Endothelial cell of umbilical vein (primary cell): Measurements from ENCODE around the gene GRAMD4. TPM values are rescaled to one million over a fixed set of nuclear protein-coding genes. Genes with fewer than 3 reads are reported as not detected.

ENCODE experiments used
- BruUV-seq: library from RNA; stranded (reverse); fragments of 400-500 nt; replicated peaks from 2 replicates; lab custom pipeline; 2021; lab: Mats Ljungman, UMichigan
- CTCF ChIA-PET: fragments of 300-600, 350-600 bp; sonication (Branson Sonifier 250); formaldehyde crosslinking; loops from one replicate; lab custom pipeline; 2021; ENCODE audit warnings: antibody characterized with exemption, inconsistent platforms; lab: Charles Lee
- POLR2A ChIA-PET: fragments of 300-600, 350-600 bp; sonication (Branson Sonifier 250); formaldehyde crosslinking; loops from one replicate; lab custom pipeline; 2021; ENCODE audit warnings: antibody characterized with exemption, inconsistent platforms; lab: Charles Lee
- DNase-seq: peaks from one replicate; pipeline ENCODE4 v3.0.0-alpha.2; 2011; ENCODE audit warnings: low read depth, low spot score
- FAIRE-seq: peaks from 2 replicates; lab custom pipeline; 2011; peaks lifted over from hg19 to GRCh38; lab: Jason Lieb, UNC
- H2AFZ ChIP-seq: 2 replicates; pipeline ENCODE4 v1.6.0; 2012; ENCODE audit warnings: low read depth, low read length, control low read depth, inconsistent platforms
- H3K27ac ChIP-seq: 2 replicates; pipeline ENCODE4 v1.5.1; 2011; ENCODE audit warnings: low read depth, mild to moderate bottlenecking, control low read depth, low read length, moderate library complexity; ENCODE audit not compliant: insufficient read depth
- H3K27me3 ChIP-seq, 2 experiments: 2 replicates each; pipeline versions ENCODE4 v1.6.0 to v1.6.1; 2011; ENCODE audit warnings: low read length in 2 of 2, mixed read lengths in 1 of 2; ENCODE audit not compliant: control insufficient read depth in 2 of 2, insufficient read depth in 2 of 2
- H3K36me3 ChIP-seq, 2 experiments: 2 replicates in 1 of 2; 3 replicates in 1 of 2; pipeline ENCODE4 v1.5.1; 2011; ENCODE audit warnings: low read length in 2 of 2, mild to moderate bottlenecking in 1 of 2, moderate library complexity in 1 of 2; ENCODE audit not compliant: control insufficient read depth in 2 of 2, insufficient read depth in 2 of 2; ENCODE audit errors: extremely low read depth in 1 of 2
- H3K4me1 ChIP-seq: 3 replicates; pipeline ENCODE4 v1.5.1; 2011; ENCODE audit warnings: mild to moderate bottlenecking, low read length; ENCODE audit not compliant: control insufficient read depth, insufficient read depth; ENCODE audit errors: extremely low read depth
- H3K4me2 ChIP-seq: 2 replicates; pipeline ENCODE4 v1.6.1; 2011; ENCODE audit warnings: low read length, control low read depth, mixed read lengths; ENCODE audit not compliant: insufficient read depth
- H3K4me3 ChIP-seq, 3 experiments: fragments of 200-600 bp in 1 of 3; sonication (generic), shearing (Covaris generic) in 1 of 3; replicated peaks in 1 of 3; 2 replicates each; pipeline ENCODE4 v1.5.1; 2011 to 2016; ENCODE audit warnings: control low read depth in 3 of 3, low read length in 3 of 3, mild to moderate bottlenecking in 2 of 3, inconsistent platforms in 1 of 3, low read depth in 1 of 3, moderate library complexity in 1 of 3; ENCODE audit not compliant: insufficient read depth in 1 of 3
- H3K79me2 ChIP-seq: 2 replicates; pipeline ENCODE4 v1.6.0; 2012; ENCODE audit warnings: low read length, inconsistent platforms; ENCODE audit not compliant: control insufficient read depth, insufficient read depth
- H3K9ac ChIP-seq: replicated peaks from 2 replicates; pipeline ENCODE3; 2011; ENCODE audit warnings: low read length, control low read depth; ENCODE audit not compliant: insufficient read depth; ENCODE audit errors: extremely low read depth
- H3K9me1 ChIP-seq: replicated peaks from 3 replicates; pipeline ENCODE4 v1.6.0; 2011; ENCODE audit warnings: mild to moderate bottlenecking, low read length; ENCODE audit not compliant: control insufficient read depth, insufficient read depth; ENCODE audit errors: extremely low read depth
- H3K9me3 ChIP-seq: replicated peaks from 2 replicates; pipeline ENCODE4 v1.5.1; 2012; ENCODE audit warnings: low read length, inconsistent platforms; ENCODE audit not compliant: control insufficient read depth, insufficient read depth
- H4K20me1 ChIP-seq: replicated peaks from 2 replicates; pipeline ENCODE3; 2011; ENCODE audit warnings: mild to moderate bottlenecking, low read length; ENCODE audit not compliant: control insufficient read depth, insufficient read depth; ENCODE audit errors: extremely low read depth
- EZH2 ChIP-seq: IDR thresholded peaks from 2 replicates; pipeline ENCODE4 v1.6.1; 2012; ENCODE audit warnings: borderline replicate concordance, low read depth, mild to moderate bottlenecking, moderate library complexity, low read length, inconsistent platforms; ENCODE audit not compliant: severe bottlenecking
- FOS ChIP-seq: IDR thresholded peaks from 2 replicates; pipeline ENCODE4 v1.6.1; 2011; ENCODE audit warnings: mild to moderate bottlenecking, low read length, moderate library complexity, borderline replicate concordance; ENCODE audit not compliant: insufficient read depth
- GATA2 ChIP-seq: IDR thresholded peaks from 2 replicates; pipeline ENCODE4 v1.7.0; 2011; ENCODE audit warnings: low read depth, mild to moderate bottlenecking, moderate library complexity, mixed read lengths, low read length; ENCODE audit not compliant: insufficient read length, insufficient read depth
- JUN ChIP-seq: IDR thresholded peaks from 2 replicates; pipeline ENCODE4 v1.6.1; 2011; ENCODE audit warnings: borderline replicate concordance, low read depth; ENCODE audit not compliant: insufficient read length, insufficient read depth
- MAX ChIP-seq: IDR thresholded peaks from 2 replicates; pipeline ENCODE4 v1.6.1; 2011; ENCODE audit not compliant: insufficient read depth, insufficient read length
- MYC ChIP-seq: IDR thresholded peaks from one replicate; pipeline ENCODE4 v1.6.1; 2011; ENCODE audit warnings: mild to moderate bottlenecking, low read depth, low read length
- POLR2A ChIP-seq: IDR thresholded peaks from 2 replicates; pipeline ENCODE4 v1.6.1; 2012; ENCODE audit warnings: low read depth, mild to moderate bottlenecking, control low read depth, low read length
- POLR2AphosphoS5 ChIP-seq: IDR thresholded peaks from 2 replicates; pipeline ENCODE4 v1.6.1; 2012; ENCODE audit warnings: low read depth, mild to moderate bottlenecking, control low read depth, low read length, moderate library complexity; ENCODE audit not compliant: insufficient read depth
- dilution Hi-C: fragments of 300-500 bp; cut with MboI; formaldehyde crosslinking; loops from one replicate; pipeline ENCODE4 v1.15.0; 2019; ENCODE audit warnings: low sequenced_read_pairs; ENCODE audit not compliant: extremely low pct_ligation_motif_present
- intact Hi-C: fragments of 100-400 bp; cut with micrococcal nuclease; formaldehyde crosslinking; loops from one replicate; pipeline ENCODE4 v1.10.0; 2022
- polyA plus RNA-seq, 4 experiments: library from polyadenylated mRNA; depleted of rRNA in 3 of 4; stranded (reverse) in 3 of 4; unstranded in 1 of 4; fragments of >200 nt; gene quantifications; 2 replicates each; pipeline versions ENCODE4 v1.2.1 to v1.2.3, GENCODE V29; 2011 to 2012; ENCODE audit warnings: missing spikeins in 1 of 4
- total RNA-seq: library from RNA; stranded (reverse); gene quantifications from 2 replicates; pipeline ENCODE4 v1.2.3, GENCODE V29; 2021
- TF ChIP-seq, protein P1 (sequence below), 2 donors: IDR thresholded peaks; 1 replicate in 1 of 2; 2 replicates in 1 of 2; pipeline ENCODE4 v1.5.1; 2011; ENCODE audit warnings: low read length in 2 of 2, mild to moderate bottlenecking in 2 of 2, moderate library complexity in 2 of 2, control low read depth in 1 of 2, inconsistent platforms in 1 of 2, low read depth in 1 of 2; ENCODE audit not compliant: insufficient read depth in 1 of 2; ENCODE audit errors: extremely low read depth in 1 of 2

GRAMD4 gene
- total and polyA plus RNA-seq, 2 donors (not counting 3 experiments of a cell fraction or from before 2014, with no cell fraction given), result 5.9 to 14.8 TPM

- no peak for DNase-seq
- Histone ChIP-seq H3K27me3 (peaks cover 0 to 1% of the 10 kb centered on the region in 2 experiments), H3K9me1 (no peaks in the 10 kb centered on the region), H4K20me1 (no peaks in the 10 kb centered on the region), H3K27ac (no peak overlapping the region), H3K4me3 (no peak overlapping the region), H3K4me2 (no peak overlapping the region), H3K79me2 (no peaks in the 10 kb centered on the region), H3K9ac (no peak overlapping the region), H3K36me3 (no peaks in the 10 kb centered on the region), H2AFZ (no peak overlapping the region), H3K9me3 (no peaks in the 10 kb centered on the region), H3K4me1 (no peaks in the 10 kb centered on the region)
- dilution Hi-C loops, result no loop called here
- ChIA-PET POLR2A (no interaction called here), CTCF (no interaction called here)
- BruUV-seq, result no TSS peak
- no peak for TF ChIP-seq FOS
- no peak for TF ChIP-seq MAX
- no peak for TF ChIP-seq EZH2
- no peak for TF ChIP-seq POLR2A
- TF ChIP-seq POLR2AphosphoS5, result no peak
- TF ChIP-seq GATA2, result no peak
- TF ChIP-seq, protein P1, sequence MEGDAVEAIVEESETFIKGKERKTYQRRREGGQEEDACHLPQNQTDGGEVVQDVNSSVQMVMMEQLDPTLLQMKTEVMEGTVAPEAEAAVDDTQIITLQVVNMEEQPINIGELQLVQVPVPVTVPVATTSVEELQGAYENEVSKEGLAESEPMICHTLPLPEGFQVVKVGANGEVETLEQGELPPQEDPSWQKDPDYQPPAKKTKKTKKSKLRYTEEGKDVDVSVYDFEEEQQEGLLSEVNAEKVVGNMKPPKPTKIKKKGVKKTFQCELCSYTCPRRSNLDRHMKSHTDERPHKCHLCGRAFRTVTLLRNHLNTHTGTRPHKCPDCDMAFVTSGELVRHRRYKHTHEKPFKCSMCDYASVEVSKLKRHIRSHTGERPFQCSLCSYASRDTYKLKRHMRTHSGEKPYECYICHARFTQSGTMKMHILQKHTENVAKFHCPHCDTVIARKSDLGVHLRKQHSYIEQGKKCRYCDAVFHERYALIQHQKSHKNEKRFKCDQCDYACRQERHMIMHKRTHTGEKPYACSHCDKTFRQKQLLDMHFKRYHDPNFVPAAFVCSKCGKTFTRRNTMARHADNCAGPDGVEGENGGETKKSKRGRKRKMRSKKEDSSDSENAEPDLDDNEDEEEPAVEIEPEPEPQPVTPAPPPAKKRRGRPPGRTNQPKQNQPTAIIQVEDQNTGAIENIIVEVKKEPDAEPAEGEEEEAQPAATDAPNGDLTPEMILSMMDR (IDR thresholded peaks at IDR 0.05; ENCODE audit: extremely low read depth in 1 of 2, insufficient read depth in 1 of 2, low read depth in 1 of 2, low read length in 2 of 2), result no peak
- no peak for TF ChIP-seq JUN
- TF ChIP-seq MYC, result no peak
- no peak for FAIRE-seq
- intact Hi-C loops, result no loop called here
These were observed 34.1 kb upstream of the GRAMD4 start for GRCh38 chr22:46586123-46586519.
